Fibroblast of skin of right quadriceps (primary cell): ENCODE results near the gene CALM3.
A peak's percentile ranks its signal among the peaks of the same experiment; 100 is the strongest.
"Not testable (repeated sequence)": the region's sequence is repeated elsewhere in the genome, so short reads cannot be mapped to it uniquely, and the experiment has no call there.

Experiments used
- DNase-seq: peaks from one replicate; pipeline ENCODE4 v3.0.0-alpha.2; 2013

The CALM3 gene

GRCh38 chr19:46601318-46602224, at the start of gene CALM3:
Gene CALM3, plus strand, starts transcription at chr19:46601330. Its CDS starts 105 bp downstream, at chr19:46601435.
- no peak for DNase-seq

- DNase-seq, result no peak
These were observed 48.2 kb upstream of the CALM3 start for GRCh38 chr19:46552891-46553290.

GRCh38 chr19:46554161-46554560, 47.0 kb upstream of the CALM3 start:
- DNase-seq, result no peak

GRCh38 chr19:46555628-46556280, 45.4 kb upstream of the CALM3 start:
- no peak for DNase-seq

- not testable (repeated sequence) for DNase-seq
These were observed 44.7 kb upstream of the CALM3 start for GRCh38 chr19:46556471-46556870.

GRCh38 chr19:46559203-46559602, 41.9 kb upstream of the CALM3 start:
- DNase-seq, result no peak

GRCh38 chr19:46559675-46560074, 41.5 kb upstream of the CALM3 start:
- not testable (repeated sequence) for DNase-seq

- no peak for DNase-seq
These were observed 36.4 kb upstream of the CALM3 start for GRCh38 chr19:46564701-46565100.

- no peak for DNase-seq
These were observed 29.6 kb upstream of the CALM3 start for GRCh38 chr19:46571495-46571894.

GRCh38 chr19:46573679-46574498, 27.2 kb upstream of the CALM3 start:
- DNase-seq, result no peak

- peak; percentile 27 for DNase-seq
These were observed 26.6 kb upstream of the CALM3 start for GRCh38 chr19:46574533-46574932.

- no peak for DNase-seq
These were observed 22.7 kb upstream of the CALM3 start for GRCh38 chr19:46578450-46578849.

- no peak for DNase-seq
These were observed 21.7 kb upstream of the CALM3 start for GRCh38 chr19:46579361-46579879.

GRCh38 chr19:46580247-46580646, 20.9 kb upstream of the CALM3 start:
- DNase-seq, result no peak

GRCh38 chr19:46585539-46585938, 15.6 kb upstream of the CALM3 start:
- no peak for DNase-seq

GRCh38 chr19:46586294-46586693, 14.8 kb upstream of the CALM3 start:
- no peak for DNase-seq

GRCh38 chr19:46587861-46588260, 13.3 kb upstream of the CALM3 start:
- no peak for DNase-seq

- no peak for DNase-seq
These were observed 9.9 kb upstream of the CALM3 start for GRCh38 chr19:46591254-46591653.

- DNase-seq, result no peak
These were observed 9.3 kb upstream of the CALM3 start for GRCh38 chr19:46591870-46592269.

GRCh38 chr19:46596008-46596407, 5.1 kb upstream of the CALM3 start:
- DNase-seq, result no peak

- DNase-seq, result no peak
These were observed 2.7 kb upstream of the CALM3 start for GRCh38 chr19:46598372-46598917.

GRCh38 chr19:46599716-46600373, 1.3 kb upstream of the CALM3 start:
- no peak for DNase-seq
